ENCODE data around the gene ZSCAN5C.

ZSCAN5C gene

GRCh38 chr19:56258272-56258671, 56.2 kb downstream of the ZSCAN5C start:
- Histone ChIP-seq H3K4me3 (ENCODE audit: control insufficient read depth in 1 of 7, extremely low read depth in 1 of 7, insufficient read depth in 4 of 7, low read depth in 2 of 7, low read length in 6 of 7) (no peak overlapping the region), H3K36me3 (ENCODE audit: control insufficient read depth in 4 of 4, insufficient read depth in 4 of 4, low read length in 3 of 4) (peaks cover 0 to 4% (median under 1%) of the 10 kb centered on the region in 4 experiments), H3K27me3 (replicated peaks in 2 of 5; ENCODE audit: control insufficient read depth in 4 of 5, insufficient read depth in 5 of 5, low read length in 4 of 5) (no peaks in the 10 kb centered on the region), H3K4me1 (ENCODE audit: control extremely low read depth in 1 of 4, control insufficient read depth in 4 of 4, insufficient read depth in 4 of 4, low read length in 3 of 4) (peaks cover 0 to 3% (median 0%) of the 10 kb centered on the region in 4 experiments), H3K27ac (ENCODE audit: insufficient read depth in 1 of 2, low read depth in 1 of 2, low read length in 2 of 2, poor library complexity in 1 of 2, severe bottlenecking in 2 of 2) (no peak overlapping the region), H3K9me3 (ENCODE audit: control extremely low read depth in 1 of 5, control insufficient read depth in 4 of 5, insufficient read depth in 2 of 5, low read depth in 1 of 5, low read length in 4 of 5) (no peaks in the 10 kb centered on the region)
- 94% methylated on average over 10 of the region's 12 CpGs for WGBS (ENCODE audit: insufficient coverage)
- ChIA-PET POLR2A (no interaction called here), CTCF (no interaction called here)
- no peak for DNase-seq
